OCI-LY7 (cell line): ENCODE data around the gene CNOT6.

Experiments used
- CTCF ChIP-seq: fragments of 200-600 bp; sonication (generic); conservative IDR thresholded peaks from 2 replicates; pipeline ENCODE4 v1.5.1; 2014; ENCODE audit warnings: mild to moderate bottlenecking, antibody characterized with exemption, low read length, moderate library complexity, mixed read lengths
- EZH2phosphoT487 ChIP-seq: fragments of 200-600 bp; sonication (generic); IDR thresholded peaks from 2 replicates; pipeline ENCODE4 v1.6.1; 2018; ENCODE audit warnings: low read depth, borderline replicate concordance, mild to moderate bottlenecking, mixed run types, antibody characterized with exemption, low read length, moderate library complexity, mixed read lengths

- TF ChIP-seq CTCF (no peak), EZH2phosphoT487 (no peak)
These were observed 124.3 kb downstream of the CNOT6 start for GRCh38 chr5:180618487-180618828.
